ENCODE data around the gene VAMP2. TPM values are rescaled to one million over a fixed set of nuclear protein-coding genes. Genes with fewer than 3 reads are reported as not detected.

The VAMP2 gene
- total and polyA plus RNA-seq, 9 of the 15 experiments (the other 6 are each of a cell fraction or from before 2014, with no cell fraction given), result 2.3 to 31.8 (median 6.0) TPM

GRCh38 chr17:8125154-8125946, 37.4 kb downstream of the VAMP2 start (continued):
- peak in 2 of 3 experiments; percentile 58 to 60; a peak in 3 of 6 replicates for TF ChIP-seq ZBTB11 (CRISPR knock-in tag; IDR thresholded peaks at IDR 0.05)
- peak; percentile 72; the same call in 1 of the 2 replicates for TF ChIP-seq GATAD2B (IDR thresholded peaks at IDR 0.05; ENCODE audit: borderline replicate concordance)
- no peak for TF ChIP-seq COPS2 (conservative IDR thresholded peaks at IDR 0.05)
- TF ChIP-seq ZNF75A (CRISPR knock-in tag; IDR thresholded peaks at IDR 0.05), result no peak
- TF ChIP-seq FUS (optimal IDR thresholded peaks at IDR 0.05; ENCODE audit: low read depth, low read length), result no peak
- no peak for TF ChIP-seq ERF (CRISPR knock-in tag; IDR thresholded peaks at IDR 0.05)
- TF ChIP-seq IRF9 (tag; IDR thresholded peaks at IDR 0.05), result no peak
- peak; percentile 87 for TF ChIP-seq POLR3A (IDR thresholded peaks at IDR 0.05; ENCODE audit: borderline replicate concordance, extremely low read depth, insufficient read depth, insufficient read length)
- TF ChIP-seq ZFX (CRISPR knock-in tag; IDR thresholded peaks at IDR 0.05), result peak; percentile 60
- no peak for TF ChIP-seq GTF2E2 (tag; IDR thresholded peaks at IDR 0.05)
- no peak for TF ChIP-seq MED1 (CRISPR knock-in tag; IDR thresholded peaks at IDR 0.05; ENCODE audit: borderline replicate concordance)
- no peak for TF ChIP-seq CBX1 (IDR thresholded peaks at IDR 0.05; ENCODE audit: low read depth)
- TF ChIP-seq CBX3 (IDR thresholded peaks at IDR 0.05; ENCODE audit: borderline replicate concordance in 1 of 2, low read length in 2 of 2), result no peak
- TF ChIP-seq PCBP1 (IDR thresholded peaks at IDR 0.05; ENCODE audit: low read depth, low read length, poor library complexity, severe bottlenecking), result no peak
- peak in 1 of 2 experiments; percentile 82; a peak in 2 of 4 replicates for TF ChIP-seq TBL1XR1 (IDR thresholded peaks at IDR 0.05; ENCODE audit: low read length in 2 of 2)
- no peak for TF ChIP-seq SMAD1 (IDR thresholded peaks at IDR 0.05; ENCODE audit: low read depth, low read length, partially characterized antibody)
- TF ChIP-seq HMG20A (CRISPR knock-in tag; conservative IDR thresholded peaks at IDR 0.05), result no peak
- TF ChIP-seq ASH1L (IDR thresholded peaks at IDR 0.05; ENCODE audit: borderline replicate concordance, low read depth, partially characterized antibody), result no peak
- TF ChIP-seq POLR2AphosphoS5 (IDR thresholded peaks at IDR 0.05; ENCODE audit: control insufficient read depth, insufficient read depth, low read depth, low read length), result no peak
- TF ChIP-seq TFAP4 (CRISPR knock-in tag; IDR thresholded peaks at IDR 0.05; ENCODE audit: borderline replicate concordance), result no peak
